GM21619 (cell line): ENCODE data around the gene MIA2.
"Not testable (repeated sequence)": the region's sequence is repeated elsewhere in the genome, so short reads cannot be mapped to it uniquely, and the experiment has no call there.

Experiments used
- ATAC-seq: cut with Tn5 transposase; IDR thresholded peaks from one replicate; pipeline ENCODE4 v1.9.1; 2021; ENCODE audit not compliant: unreplicated experiment

MIA2 gene

GRCh38 chr14:39319381-39319780 is 85.7 kb downstream of the MIA2 start:
- no peak for ATAC-seq

- ATAC-seq: no peak
Measured at GRCh38 chr14:39320318-39320717, 86.6 kb downstream of the MIA2 start.

GRCh38 chr14:39322807-39323206 is 89.1 kb downstream of the MIA2 start:
- ATAC-seq: no peak

- ATAC-seq: no peak
Measured at GRCh38 chr14:39324097-39324496, 90.4 kb downstream of the MIA2 start.

DNA sequence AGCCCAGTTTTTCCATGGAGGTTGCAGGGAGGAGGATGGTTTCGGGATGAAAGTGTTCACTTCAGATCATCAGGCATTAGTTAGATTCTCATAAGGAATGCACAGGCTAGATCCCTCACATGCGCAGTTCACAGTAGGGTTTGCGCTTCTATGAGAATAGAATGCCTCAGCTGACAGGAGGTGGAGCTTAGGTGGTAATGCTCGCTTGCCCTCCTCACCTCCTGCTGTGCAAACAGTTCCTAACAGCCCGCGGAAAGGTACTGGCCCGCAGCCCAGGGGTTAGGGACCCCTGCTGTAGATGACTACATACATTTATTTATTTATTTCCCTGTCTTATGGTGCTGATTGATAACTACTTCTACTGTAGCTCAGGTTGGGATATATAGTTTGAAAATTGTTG is 105.3 kb downstream of the MIA2 start:
- ATAC-seq: no peak

- ATAC-seq: not testable (repeated sequence)
Measured at GRCh38 chr14:39341126-39341525, 107.4 kb downstream of the MIA2 start.

DNA sequence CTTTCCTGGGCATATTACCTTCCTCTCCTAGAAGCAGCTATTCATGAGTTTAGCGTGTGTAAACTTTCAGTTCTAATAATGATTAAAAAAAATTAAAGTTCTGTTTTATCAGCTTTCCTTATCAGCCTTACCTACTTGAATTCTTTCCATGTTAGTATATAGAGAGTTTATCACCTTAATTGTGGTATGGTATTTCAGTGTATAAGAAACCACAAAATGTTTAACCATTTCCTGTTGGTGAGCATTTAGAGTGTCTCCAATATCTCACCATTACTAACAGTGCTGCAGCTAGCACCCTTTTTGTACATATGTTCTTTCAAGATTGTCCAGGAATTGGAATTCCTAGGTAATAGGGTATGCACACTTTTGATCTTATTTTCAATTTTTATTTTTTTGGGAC is 109.1 kb downstream of the MIA2 start:
- ATAC-seq: no peak

GRCh38 chr14:39343614-39344013 is 109.9 kb downstream of the MIA2 start:
- ATAC-seq: no peak

- no peak for ATAC-seq
Measured at GRCh38 chr14:39350866-39351265, 117.2 kb downstream of the MIA2 start.

DNA sequence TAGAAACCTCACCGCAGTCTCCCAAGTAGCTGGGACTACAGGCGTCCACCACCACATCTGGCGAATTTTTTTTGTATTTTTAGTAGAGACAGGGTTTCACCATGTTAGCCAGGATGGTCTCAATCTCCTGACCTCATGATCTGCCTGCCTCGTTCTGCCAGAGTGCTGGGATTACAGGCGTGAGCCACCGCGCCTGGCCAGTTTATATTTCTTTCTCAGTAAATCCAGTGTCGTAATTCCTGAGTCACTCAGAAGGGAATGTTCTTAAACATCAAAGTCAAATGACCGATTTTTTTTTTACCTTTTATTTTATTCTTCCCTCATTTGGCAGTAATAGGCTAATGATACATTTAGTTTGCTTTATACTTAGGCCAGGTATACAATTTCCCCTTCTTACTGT is 118.0 kb downstream of the MIA2 start:
- ATAC-seq: no peak

GRCh38 chr14:39359069-39359468 is 125.4 kb downstream of the MIA2 start:
- not testable (repeated sequence) for ATAC-seq

DNA sequence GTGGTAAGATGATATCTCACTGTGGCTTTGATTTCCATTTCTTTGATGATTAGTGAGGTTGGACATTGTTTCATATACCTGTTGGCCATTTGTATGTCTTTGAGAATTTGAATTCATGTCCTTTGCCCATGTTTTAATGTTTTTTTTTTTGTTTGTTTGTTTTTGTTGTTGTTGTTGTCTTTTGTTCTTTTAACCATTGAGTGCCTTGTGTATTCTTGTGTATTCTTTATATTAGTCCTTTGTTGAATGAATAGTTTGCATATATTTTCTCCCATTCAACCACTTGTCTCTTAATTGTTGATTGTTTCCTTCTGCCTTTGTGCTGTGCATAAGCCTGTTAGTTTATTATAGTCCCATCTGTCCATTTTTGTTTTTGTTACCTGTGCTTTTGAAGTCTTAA is 126.6 kb downstream of the MIA2 start:
- no peak for ATAC-seq

- ATAC-seq: not testable (repeated sequence)
Measured at GRCh38 chr14:39361556-39361955, 127.8 kb downstream of the MIA2 start.

GRCh38 chr14:39364509-39364908 is 130.8 kb downstream of the MIA2 start:
- ATAC-seq: no peak

DNA sequence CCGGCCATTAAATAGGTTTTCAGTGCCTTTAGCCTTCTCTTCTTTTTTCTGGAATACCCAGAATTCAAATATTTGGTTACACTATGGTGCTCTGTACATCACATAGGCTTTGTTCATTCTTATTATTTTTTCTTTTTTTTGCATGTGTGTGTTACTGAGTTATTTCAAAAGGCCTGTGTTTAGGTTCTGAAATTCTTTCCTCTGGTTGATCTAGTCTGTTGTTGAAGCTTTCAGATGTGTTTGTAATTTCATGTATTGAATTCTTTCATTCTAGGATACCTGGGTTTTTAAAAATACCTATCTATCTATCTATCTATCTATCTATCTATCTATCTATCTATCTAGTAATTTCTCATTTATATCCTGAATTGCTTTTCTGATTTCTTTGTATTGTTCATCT is 131.6 kb downstream of the MIA2 start:
- no peak for ATAC-seq

DNA sequence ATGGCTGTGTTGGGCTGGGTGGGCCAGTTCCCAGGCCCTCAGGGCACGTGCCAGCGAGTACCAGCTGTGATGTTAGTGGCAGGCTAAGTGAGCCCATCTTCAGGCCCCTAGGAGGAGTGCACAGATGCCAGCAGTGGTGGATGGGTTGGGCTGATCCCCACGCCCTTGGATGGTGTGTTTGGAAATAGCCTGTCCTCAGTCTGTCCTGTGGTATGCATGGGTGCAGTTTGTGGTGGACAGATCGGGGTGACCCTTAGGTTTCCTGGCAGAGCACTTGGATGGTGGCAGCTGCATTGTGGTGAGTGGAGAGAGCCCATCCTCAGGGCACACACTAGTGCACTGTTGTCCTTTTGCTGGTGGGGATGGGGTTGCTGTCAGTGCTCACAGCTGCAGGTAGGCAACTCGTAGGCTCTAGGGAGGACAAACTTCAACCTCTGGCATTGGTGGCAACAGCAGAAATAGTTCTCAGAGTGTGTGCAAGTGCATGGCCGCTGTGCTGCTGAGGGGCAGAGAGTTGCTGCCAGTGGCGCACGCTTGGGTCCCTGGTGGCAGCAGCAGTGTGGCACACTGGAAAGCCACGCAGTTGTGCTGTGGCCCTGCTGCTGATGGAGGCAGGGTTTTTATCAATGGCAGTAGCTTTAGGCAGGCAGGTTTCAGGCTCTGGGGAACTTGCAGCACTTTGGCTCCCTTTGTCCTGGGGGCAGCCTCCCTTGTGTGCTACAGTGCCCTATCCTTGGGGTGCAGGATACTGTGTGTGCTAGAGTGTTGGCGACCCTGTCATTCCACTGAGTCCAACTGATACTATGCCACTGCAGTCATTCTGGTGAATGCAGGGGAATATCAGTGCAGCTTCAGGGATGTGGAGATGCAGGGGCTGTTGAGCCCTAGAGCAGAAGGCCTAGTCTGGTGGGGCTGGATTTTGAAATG is 133.0 kb downstream of the MIA2 start:
- no peak for ATAC-seq

DNA sequence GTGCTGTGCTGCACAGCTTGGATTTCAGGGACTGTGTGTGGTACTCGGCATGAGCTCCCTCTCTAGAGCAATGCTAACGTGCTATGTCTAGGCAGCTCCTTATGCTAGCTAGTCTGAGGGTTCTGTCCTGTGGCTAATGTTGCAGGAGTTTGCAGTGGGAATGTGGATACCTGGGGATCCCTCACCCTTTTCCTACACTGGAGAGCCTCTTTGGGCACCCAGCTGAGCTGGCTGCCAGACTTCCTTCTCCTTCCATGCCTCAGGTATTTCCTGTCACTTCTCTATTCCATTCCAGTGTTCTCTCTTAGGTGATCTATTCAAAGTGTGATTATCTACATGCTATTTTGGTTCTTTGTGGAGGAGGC is 133.7 kb downstream of the MIA2 start:
- no peak for ATAC-seq

GRCh38 chr14:39368261-39368959 is 134.7 kb downstream of the MIA2 start:
- ATAC-seq: no peak

DNA sequence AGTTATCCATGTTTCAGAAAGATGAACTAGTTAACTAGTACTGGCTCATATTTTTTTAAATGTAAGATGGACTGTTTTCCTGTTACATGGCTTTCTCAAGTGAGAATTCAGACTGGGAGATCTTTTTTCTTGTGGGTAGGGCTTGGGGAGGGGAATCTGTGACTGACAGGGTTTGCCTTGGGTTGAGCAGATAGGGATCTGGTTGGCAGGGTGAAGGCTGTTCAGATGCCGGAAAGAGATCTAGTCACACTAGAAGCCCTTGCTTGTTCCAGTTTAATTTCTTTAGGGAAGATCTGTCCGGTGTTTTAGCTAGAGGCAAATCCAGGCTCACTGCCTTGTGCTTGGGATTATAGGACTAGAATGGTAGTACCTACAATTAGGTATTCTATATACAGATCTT is 135.3 kb downstream of the MIA2 start:
- no peak for ATAC-seq

GRCh38 chr14:39370415-39370814 is 136.7 kb downstream of the MIA2 start:
- ATAC-seq: no peak

DNA sequence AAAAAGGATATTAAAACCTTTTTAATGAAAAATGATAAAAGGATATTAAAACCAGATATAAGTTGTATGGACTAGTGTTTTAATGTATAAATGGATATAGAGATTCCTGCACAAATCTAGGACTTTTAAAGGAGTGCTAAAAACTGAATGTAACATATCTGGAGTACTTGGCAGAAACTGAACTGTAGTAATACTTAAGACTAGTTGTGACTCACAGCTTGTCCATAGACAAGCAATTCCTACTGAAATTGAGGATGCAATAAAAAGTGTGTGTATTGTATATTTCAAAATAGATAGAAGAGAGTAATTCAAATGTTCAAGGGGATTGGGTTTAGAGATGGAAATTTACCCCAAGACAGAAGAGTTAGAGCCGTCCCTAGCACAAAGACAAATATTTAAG is 138.9 kb downstream of the MIA2 start:
- no peak for ATAC-seq

- ATAC-seq: no peak
Measured at GRCh38 chr14:39374851-39375250, 141.1 kb downstream of the MIA2 start.
